WTC11 (cell line): ENCODE data around the gene MTTP. TPM values are rescaled to one million over a fixed set of nuclear protein-coding genes. Genes with fewer than 3 reads are reported as not detected.

Experiments
- ATAC-seq: fragments of 200-7000 bp; cut with Tn5 transposase; 2 replicates; pipeline ENCODE4 v1.10.0; 2021; ENCODE audit warnings: mild to moderate bottlenecking, moderate library complexity
- CTCF ChIA-PET: fragments of 300-600 bp; sonication (Branson Sonifier 250); formaldehyde crosslinking; loops from one replicate; lab custom pipeline; 2021; ENCODE audit warnings: antibody characterized with exemption; lab: Charles Lee
- POLR2A ChIA-PET: fragments of 350-600 bp; sonication (Branson Sonifier 250); formaldehyde crosslinking; loops from one replicate; lab custom pipeline; 2021; ENCODE audit warnings: antibody characterized with exemption; lab: Charles Lee
- DNase-seq: peaks from one replicate; pipeline ENCODE4 v3.0.0; 2021; ENCODE audit warnings: low spot score
- H3K27ac Mint-ChIP-seq: 2 replicates; pipeline ENCODE4 v1.8.0; 2021; ENCODE audit warnings: mixed read lengths
- H3K27me3 Mint-ChIP-seq: 2 replicates; pipeline ENCODE4 v1.8.0; 2021; ENCODE audit warnings: low read depth, mild to moderate bottlenecking, moderate library complexity, mixed read lengths
- H3K36me3 Mint-ChIP-seq: 2 replicates; pipeline ENCODE4 v1.8.0; 2021; ENCODE audit warnings: mixed read lengths
- H3K4me1 Mint-ChIP-seq: 2 replicates; pipeline ENCODE4 v1.8.0; 2022; ENCODE audit warnings: mixed read lengths
- H3K4me3 Mint-ChIP-seq: 2 replicates; pipeline ENCODE4 v1.8.0; 2021; ENCODE audit warnings: mild to moderate bottlenecking, moderate library complexity, mixed read lengths
- H3K9me3 Mint-ChIP-seq: 2 replicates; pipeline ENCODE4 v1.8.0; 2021; ENCODE audit warnings: mixed read lengths
- AFF4 ChIP-seq: sonication (generic); formaldehyde crosslinking; IDR thresholded peaks from 2 replicates; pipeline ENCODE4 v1.8.1; 2023; ENCODE audit warnings: mild to moderate bottlenecking, missing genetic modification reagents, borderline replicate concordance
- ATF1 ChIP-seq: sonication (generic); formaldehyde crosslinking; IDR thresholded peaks from 2 replicates; pipeline ENCODE4 v1.8.1; 2023; ENCODE audit warnings: mild to moderate bottlenecking, moderate library complexity, missing genetic modification reagents
- ATF2 ChIP-seq: sonication (generic); formaldehyde crosslinking; IDR thresholded peaks from 2 replicates; pipeline ENCODE4 v1.8.1; 2022; ENCODE audit warnings: low read depth, missing genetic modification reagents, borderline replicate concordance
- ATF3 ChIP-seq: sonication (generic); formaldehyde crosslinking; conservative IDR thresholded peaks from 2 replicates; pipeline ENCODE4 v1.8.1; 2022; ENCODE audit warnings: mild to moderate bottlenecking, missing genetic modification reagents
- ERG ChIP-seq: fragments of 250-450 bp; sonication (Bioruptor Pico); IDR thresholded peaks from 2 replicates; pipeline ENCODE4 v1.8.0; 2021; ENCODE audit warnings: mild to moderate bottlenecking
- FOXP4 ChIP-seq: sonication (generic); formaldehyde crosslinking; IDR thresholded peaks from 2 replicates; pipeline ENCODE4 v1.8.0; 2022; ENCODE audit warnings: mild to moderate bottlenecking, missing genetic modification reagents
- GRHL2 ChIP-seq: fragments of 250-450 bp; sonication (Bioruptor Pico); IDR thresholded peaks from 2 replicates; pipeline ENCODE4 v1.8.0; 2022; ENCODE audit warnings: mild to moderate bottlenecking, moderate library complexity; ENCODE audit not compliant: insufficient replicate concordance, severe bottlenecking
- MXD4 ChIP-seq: fragments of 250-450 bp; sonication (Bioruptor Pico); IDR thresholded peaks from 2 replicates; pipeline ENCODE4 v1.8.0; 2021; ENCODE audit warnings: mild to moderate bottlenecking, moderate library complexity, borderline replicate concordance
- NR3C1 ChIP-seq: sonication (generic); formaldehyde crosslinking; conservative IDR thresholded peaks from 2 replicates; pipeline ENCODE4 v1.8.1; 2023; ENCODE audit warnings: low read depth, mild to moderate bottlenecking, missing genetic modification reagents
- OVOL2 ChIP-seq: fragments of 250-450 bp; sonication (Bioruptor Pico); IDR thresholded peaks from 2 replicates; pipeline ENCODE4 v1.9.0; 2021; ENCODE audit warnings: mild to moderate bottlenecking, borderline replicate concordance
- SOX15 ChIP-seq: fragments of 250-450 bp; sonication (Bioruptor Pico); IDR thresholded peaks from 2 replicates; pipeline ENCODE4 v1.9.0; 2021; ENCODE audit warnings: mild to moderate bottlenecking
- ZBTB21 ChIP-seq: sonication (generic); formaldehyde crosslinking; IDR thresholded peaks from 2 replicates; pipeline ENCODE4 v1.8.1; 2023; ENCODE audit warnings: mild to moderate bottlenecking, missing genetic modification reagents, borderline replicate concordance
- ZBTB43 ChIP-seq: sonication (generic); formaldehyde crosslinking; IDR thresholded peaks from 2 replicates; pipeline ENCODE4 v1.8.1; 2023; ENCODE audit warnings: mild to moderate bottlenecking, missing genetic modification reagents
- ZNF425 ChIP-seq: fragments of 250-450 bp; sonication (Bioruptor Pico); conservative IDR thresholded peaks from 2 replicates; pipeline ENCODE4 v1.9.0; 2021; ENCODE audit warnings: mild to moderate bottlenecking
- ZNF532 ChIP-seq: fragments of 250-450 bp; sonication (Bioruptor Pico); IDR thresholded peaks from 2 replicates; pipeline ENCODE4 v1.9.0; 2021; ENCODE audit warnings: mild to moderate bottlenecking, borderline replicate concordance
- total RNA-seq: library from RNA; stranded (reverse); gene quantifications from 3 replicates; pipeline ENCODE4 v1.2.3, GENCODE V29; 2021

The MTTP gene
- total RNA-seq, 1 experiment from 2014 or later, result 0.26 TPM

GRCh38 chr4:99540277-99540939 is 34.2 kb upstream of the MTTP start (continued):
- TF ChIP-seq OVOL2 (CRISPR knock-in tag) (no peak), ERG (no peak)

GRCh38 chr4:99552872-99553271 is 21.8 kb upstream of the MTTP start:
- Mint-ChIP-seq H3K27ac (no peak overlapping the region), H3K27me3 (no peaks in the 10 kb centered on the region), H3K9me3 (no peaks in the 10 kb centered on the region), H3K4me1 (no peaks in the 10 kb centered on the region), H3K36me3 (no peaks in the 10 kb centered on the region), H3K4me3 (no peak overlapping the region)
- DNase-seq (no peak), ATAC-seq (no peak)
- POLR2A ChIA-PET, result interaction anchor here (0.9 kb wide), 1 partner anchor 11 kb away, joined by 4 read pairs; the partner anchor contains the start of gene TRMT10A
- CTCF ChIA-PET, result interaction anchor here (0.9 kb wide), 1 partner anchor 259 kb away, joined by 3 read pairs; no protein-coding TSS in a partner anchor
- TF ChIP-seq MXD4 (CRISPR knock-in tag), result no peak
- no peak for TF ChIP-seq ZNF425 (CRISPR knock-in tag)
- no peak for TF ChIP-seq ZNF532 (CRISPR knock-in tag)
- no peak for TF ChIP-seq ATF3
- TF ChIP-seq AFF4 (CRISPR knock-in tag), result no peak
- TF ChIP-seq ATF1 (CRISPR knock-in tag), result no peak
- no peak for TF ChIP-seq NR3C1 (CRISPR knock-in tag)
- no peak for TF ChIP-seq ATF2 (CRISPR knock-in tag)
- no peak for TF ChIP-seq ZBTB21 (CRISPR knock-in tag)
- TF ChIP-seq ZBTB43 (CRISPR knock-in tag), result no peak
- no peak for TF ChIP-seq FOXP4 (CRISPR knock-in tag)
- TF ChIP-seq OVOL2 (CRISPR knock-in tag), result no peak
- TF ChIP-seq SOX15 (CRISPR knock-in tag), result no peak
- no peak for TF ChIP-seq GRHL2 (CRISPR knock-in tag)
